HS-27A (cell line): ENCODE results near the gene ASPSCR1.

ENCODE experiments used
- DNase-seq: peaks from one replicate; pipeline ENCODE4 v3.0.0-alpha.2; 2012; ENCODE audit warnings: low read depth, missing footprints

ASPSCR1 gene

DNA sequence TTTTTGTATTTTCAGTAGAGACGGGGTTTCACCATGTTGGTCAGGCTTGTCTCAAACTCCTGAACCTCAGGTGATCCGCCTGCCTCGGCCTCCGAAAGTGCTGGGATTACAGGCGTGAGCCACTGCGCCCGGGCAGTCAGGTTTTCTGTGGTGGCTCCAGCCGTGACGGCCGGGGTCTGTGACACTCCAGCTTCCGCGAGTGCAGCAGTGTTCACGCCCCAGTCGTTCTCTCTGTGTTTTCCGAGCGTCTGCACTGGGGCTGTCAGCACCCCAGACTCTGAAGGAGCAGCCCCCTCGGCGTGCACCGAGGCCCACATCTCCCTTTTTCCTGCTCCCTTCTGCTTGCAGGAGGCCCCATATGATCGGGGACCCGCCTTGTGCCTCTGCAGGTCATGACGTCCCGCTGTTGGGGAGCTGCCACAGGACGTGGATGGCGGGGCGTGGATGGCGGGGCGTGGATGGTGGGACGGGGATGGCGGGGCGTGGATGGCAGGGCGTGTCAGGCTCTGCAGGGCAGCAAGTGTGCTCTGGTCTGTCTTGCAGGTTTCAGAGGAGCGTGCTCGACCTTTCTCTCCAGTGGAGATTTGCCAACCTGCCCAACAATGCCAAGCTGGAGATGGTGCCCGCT, 5.7 kb downstream of the ASPSCR1 start:
- no peak for DNase-seq

DNA sequence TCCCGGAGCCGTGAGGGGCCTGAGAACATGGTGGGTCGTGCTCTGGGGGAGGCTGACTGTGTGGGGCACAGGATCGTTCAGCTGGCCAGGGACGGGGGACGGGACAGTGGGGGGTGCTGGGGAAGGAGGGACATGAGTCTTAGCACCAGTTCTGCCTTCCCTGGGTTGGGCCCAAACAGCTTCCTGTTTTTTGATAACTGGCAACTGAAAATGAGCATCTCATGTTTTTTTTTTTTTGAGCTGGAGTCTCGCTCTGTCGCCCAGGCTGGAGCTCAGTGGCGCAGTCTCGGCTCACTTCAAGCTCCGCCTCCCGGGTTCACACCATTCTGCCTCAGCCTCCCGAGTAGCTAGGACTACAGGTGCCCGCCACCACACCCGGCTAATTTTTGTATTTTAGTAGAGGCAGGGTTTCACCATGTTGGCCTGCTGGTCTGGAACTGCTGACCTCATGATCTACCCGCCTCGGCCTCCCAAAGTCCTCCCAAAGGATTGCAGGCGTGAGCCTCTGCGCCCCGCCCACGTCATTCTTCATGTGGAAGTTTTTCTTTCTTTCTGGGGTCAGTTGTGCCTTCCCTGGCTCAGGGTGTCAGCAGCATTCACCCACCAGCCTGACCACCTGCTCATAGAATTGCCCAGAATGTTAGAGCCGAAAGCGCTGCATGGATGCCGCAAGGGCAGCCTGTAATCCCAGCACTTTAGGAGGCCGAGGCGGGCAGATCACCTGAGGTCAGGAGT, 6.4 kb downstream of the ASPSCR1 start:
- DNase-seq, result no peak

DNA sequence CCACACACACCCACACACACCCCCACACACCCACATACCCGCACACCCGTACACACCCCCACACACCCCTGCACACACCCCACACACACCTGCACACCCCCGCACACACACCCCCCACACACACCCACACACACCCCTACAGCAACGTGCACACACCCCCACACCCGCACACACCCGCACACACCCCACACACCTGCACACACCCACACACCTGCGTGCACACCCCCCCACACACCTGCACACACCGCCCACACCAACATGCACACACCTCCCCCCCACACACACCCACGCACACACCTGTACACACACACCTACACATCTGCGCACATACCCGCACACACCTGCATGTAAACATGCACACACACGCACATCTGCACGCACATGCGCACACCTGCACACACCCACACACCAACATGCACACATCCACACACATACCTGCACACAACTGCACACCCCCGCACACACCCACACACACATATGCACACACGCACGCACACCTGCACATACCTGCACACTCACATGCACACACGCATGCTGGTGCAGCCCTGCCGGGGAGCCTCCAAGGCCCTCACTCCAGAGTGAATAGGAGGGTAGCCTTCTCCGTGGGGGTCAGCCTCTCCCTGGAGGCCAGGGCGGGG, 7.5 kb downstream of the ASPSCR1 start:
- DNase-seq, result no peak

DNA sequence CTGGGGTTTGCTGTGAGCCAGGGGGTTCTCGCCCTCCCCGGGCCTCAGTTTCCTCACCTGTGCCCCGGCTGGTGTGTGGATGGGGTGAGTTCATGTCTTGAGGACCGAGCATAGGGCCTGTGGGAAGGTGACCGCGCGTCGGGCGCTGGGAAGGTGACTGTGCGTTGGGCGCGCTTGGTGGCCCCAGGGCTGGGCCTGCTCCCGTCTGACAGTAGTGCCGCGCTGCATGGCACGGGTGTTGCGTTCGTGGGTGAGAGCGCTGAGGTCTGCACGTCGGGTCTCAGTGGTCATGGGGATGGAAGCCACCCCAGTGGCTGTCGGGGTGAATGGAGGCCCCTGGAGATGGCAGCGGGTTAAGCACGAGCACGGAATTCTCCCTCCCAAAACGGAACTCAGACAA, 9.2 kb downstream of the ASPSCR1 start:
- no peak for DNase-seq

DNA sequence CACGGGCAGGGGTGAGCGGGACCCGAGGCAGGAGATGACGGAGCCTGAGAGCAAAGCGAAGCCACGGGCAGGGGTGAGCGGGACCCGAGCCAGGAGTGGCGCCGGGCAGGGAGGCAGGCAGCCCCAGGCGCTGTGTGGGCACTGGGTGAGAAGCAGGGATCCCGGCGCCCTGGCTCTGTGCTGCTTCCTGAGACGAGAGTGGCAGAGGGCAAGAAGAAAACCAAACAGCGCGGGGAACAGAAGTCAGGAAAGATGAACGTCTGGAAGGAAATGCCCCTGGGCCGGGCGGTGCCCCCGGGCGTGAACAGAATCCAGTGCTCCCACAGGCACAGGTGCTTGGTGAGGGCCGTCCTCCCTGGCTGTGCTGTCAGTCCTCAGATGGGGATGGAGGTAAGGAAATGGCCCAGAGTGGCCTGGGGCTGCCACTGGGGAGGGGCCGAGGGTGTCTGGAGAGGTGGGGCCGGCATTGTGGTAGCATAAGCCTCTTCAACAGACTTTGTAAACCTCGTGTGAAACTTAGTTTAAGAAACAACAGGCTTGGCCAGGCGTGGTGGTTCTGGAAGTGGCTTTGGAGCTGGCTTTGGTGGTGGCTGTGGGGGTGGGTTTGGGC, 9.8 kb downstream of the ASPSCR1 start:
- DNase-seq, result no peak

DNA sequence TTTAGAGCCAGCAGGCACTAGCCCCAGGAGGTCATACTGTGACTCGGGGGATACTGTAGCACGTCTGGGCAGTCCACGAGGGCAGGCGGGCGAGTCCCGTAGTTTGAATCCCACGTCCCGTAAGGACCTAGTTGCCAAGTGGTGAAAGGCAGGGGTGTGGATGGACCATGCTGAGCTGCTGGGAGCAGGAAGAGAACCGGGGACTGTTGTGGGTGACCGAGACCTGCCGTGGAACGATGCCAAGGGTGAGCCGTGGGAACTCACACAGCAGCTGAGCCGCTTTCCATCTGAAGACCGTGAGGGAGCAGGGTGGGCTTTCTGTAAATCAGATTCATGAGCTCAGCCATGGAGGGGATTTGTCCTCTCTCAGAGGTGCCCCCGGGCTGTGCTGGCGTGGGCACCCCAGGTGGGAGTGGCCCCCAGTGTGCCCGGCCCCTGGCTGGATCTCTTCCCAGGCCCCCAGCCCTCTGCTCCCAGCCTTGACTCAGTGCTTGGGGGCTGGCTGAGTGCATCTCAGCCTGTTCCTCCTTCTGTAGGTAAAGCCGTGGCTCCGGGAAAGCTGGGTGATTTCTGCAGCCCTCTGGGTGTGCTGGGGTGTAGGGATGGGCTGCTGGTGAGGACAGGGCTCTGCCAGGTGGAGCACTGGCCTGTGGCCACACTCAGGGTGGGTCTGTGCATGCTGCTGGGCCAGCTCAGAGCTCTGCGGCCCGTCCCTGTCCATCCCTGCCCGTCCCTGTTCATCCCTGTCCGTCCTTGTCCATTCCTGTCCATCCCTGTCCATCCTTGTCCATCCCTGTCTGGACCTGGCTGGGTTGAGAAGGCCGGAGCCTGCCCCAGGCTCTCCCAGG, 13.6 kb downstream of the ASPSCR1 start:
- DNase-seq, result no peak

DNA sequence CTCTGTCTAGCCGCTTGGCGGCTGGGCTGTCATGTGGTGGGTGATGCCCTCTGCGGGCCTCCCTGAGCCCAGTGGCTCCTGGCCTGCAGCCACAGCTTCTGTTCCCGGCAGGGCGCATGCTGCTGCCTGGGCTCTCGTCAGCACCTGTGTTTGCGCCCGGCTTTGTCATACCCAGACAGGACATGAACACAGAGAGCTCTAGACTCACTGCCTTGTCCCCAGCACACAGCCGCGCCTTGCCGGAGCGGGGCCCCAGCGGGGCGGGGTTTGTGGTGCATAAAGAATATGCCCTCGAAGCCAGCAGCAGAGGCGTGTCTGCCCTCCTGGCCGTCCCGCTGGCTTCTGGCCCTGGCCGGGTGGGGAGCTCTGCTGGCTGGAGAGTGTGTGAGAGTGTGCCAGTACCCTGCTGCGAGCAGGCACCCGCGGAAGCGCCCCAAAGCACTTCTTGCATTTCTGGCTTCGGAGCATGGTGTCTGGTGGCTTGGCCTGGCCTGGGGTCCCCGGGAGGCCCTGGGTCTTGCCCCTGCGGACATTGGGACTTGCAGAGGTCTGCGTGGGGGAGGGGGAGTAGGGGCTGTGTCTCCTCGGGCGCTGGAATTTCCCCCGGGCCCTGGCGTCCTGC, 14.4 kb downstream of the ASPSCR1 start:
- DNase-seq, result no peak

DNA sequence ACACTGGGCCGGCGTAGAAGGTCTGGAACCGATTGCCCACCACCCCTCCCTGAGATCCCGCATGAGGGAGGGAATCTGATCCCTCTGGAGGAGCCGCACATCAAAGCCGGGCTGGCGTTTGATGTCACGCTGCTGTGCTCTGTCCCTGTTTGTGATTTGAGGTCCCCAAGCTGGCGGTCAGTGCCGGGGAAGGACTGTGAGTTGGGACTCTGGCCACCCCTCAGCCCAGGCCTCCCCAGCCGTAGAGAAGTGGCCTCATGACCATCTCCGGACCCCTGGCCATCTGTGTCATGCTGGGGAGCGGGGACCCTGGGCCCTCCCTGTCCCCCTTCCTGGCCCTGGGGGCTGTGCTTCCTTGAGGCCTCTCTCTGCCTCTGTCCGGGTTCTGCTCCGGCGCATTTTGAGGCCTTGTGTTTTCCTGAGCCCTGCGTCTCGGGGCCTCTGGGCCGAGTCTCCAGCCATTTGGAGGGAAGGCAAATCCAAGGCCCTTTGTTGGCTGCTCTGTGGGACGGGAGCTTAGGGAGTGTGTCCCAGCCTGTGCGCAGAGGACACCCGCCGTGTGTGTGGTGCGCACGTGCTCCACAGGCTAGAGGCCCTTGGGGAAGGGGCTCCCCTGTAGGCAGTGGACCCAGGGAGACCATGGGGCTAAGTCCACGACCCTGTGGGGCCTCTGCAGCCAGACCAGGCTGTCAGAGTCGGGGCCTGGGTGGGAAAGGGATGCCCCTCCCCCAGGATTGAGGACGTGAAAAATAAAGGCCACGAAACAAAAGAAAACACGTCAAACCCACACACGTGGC, 15.1 kb downstream of the ASPSCR1 start:
- DNase-seq, result no peak

DNA sequence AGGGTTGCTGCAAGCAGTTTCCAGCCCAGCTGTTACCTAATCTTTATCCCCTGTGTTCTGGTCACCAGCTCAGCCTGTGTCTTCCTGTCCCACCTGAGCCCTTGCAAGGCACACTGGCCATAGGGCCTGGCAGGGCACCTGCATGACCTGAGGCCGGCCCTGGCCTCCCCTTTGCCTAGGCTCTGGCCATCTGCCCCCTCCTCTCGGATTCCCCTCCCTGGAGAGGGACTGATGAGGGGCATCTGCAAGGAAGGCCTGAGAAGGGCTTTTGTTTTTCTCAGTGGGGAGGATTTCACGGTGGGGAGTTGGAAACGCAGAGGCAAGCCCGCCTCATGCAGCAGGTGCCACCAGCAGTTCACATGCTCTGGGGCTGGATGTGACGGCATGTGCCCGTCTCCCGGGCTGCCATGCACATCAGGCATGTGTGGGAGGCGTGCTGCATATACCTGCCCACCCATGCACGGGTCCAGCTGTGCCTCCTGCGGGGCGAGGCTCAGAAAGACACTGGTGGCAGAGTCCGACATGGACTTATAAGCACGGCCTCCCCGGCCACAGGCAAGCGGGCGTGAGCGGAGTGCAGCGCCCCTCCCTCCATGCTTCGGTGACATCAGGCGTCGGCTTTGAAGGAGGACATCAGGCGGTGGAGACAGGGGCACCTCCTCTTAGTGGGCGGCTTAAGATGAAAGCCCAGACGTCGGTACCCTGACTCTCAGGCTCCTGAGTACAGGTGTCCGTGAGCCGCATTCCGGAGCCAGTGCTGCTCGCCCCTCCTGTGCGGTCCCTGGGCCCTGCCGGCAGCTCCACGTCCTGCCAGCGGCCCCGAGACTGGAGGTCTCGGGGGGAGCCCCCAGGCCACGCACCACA, 16.5 kb downstream of the ASPSCR1 start:
- no peak for DNase-seq

DNA sequence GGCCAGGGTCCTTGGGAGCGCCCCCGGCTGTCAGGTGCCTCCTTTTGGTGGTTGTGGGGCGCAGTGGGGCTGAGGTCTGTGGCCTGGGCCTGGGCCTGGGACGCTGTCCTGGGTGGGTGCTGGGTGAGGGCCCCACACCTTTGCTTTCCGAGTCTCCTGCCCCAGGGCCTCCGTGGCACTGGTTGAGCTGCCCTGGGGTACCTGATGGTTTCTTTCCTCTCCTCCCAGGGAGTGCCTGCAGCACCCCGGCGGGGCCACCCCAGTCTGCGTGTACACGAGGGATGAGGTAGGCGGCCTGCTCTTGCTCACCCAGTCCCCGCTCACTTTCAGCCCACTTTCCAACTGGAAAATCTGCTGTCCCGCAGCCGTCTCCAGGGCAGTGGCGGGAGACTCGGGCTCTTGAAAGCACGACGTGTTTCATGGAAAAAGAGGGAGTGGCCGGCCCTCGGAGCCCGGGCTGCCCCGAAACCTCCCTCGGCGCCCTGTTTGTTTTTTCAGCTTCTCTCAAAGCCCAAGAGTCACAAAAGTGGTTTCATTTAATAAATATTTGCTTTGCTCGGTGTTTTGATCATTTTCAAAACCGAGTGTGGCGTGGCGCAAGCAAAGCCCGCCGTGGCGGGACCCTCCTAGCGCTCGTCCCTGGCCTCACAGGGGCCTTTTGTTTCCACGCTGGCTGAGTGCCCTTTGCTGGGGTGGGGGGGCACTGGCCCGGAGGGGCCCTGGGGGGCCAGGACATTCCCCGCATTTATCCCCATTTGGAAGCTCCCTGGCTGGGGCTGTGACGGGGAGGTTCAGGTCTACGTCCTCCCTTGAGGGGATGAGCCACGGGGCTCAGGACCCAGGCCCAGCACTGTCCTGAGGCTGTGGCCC, 17.4 kb downstream of the ASPSCR1 start:
- DNase-seq, result no peak

DNA sequence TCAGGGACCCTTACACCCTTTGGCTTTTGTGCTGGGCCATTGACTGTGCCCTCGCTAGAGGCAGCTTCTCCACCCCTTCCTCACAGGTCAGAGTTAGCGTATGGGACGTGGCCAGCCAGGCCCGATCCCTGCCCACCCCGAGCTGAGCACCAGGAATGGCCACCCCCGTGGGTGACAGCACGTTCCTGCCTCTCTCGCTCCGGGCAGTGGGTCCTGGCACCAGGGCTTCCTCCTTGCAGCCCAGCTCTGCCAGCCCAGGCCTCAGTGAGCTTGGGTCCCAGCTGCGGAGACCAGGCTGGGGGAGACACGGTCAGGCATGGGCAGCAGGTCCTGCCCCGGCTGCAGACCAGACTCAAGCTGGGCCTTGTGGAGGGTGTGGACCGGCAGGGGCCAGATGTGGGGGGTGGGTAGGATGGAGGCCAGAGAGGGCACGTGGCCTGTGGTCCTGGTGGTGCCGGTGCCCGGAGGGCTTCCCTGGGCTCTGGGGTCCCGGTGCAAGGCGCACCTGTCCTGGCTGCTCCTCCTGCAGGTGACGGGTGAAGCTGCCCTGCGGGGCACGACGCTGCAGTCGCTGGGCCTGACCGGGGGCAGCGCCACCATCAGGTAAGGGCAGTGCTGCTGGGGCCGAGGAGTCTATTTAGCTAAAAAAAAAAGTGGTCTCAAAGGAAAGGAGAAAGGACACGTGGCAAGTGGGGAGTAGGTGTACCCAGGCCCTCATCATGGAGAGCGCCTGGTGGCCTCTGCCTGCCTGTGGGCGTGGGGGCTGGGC, 18.2 kb downstream of the ASPSCR1 start:
- DNase-seq, result no peak

DNA sequence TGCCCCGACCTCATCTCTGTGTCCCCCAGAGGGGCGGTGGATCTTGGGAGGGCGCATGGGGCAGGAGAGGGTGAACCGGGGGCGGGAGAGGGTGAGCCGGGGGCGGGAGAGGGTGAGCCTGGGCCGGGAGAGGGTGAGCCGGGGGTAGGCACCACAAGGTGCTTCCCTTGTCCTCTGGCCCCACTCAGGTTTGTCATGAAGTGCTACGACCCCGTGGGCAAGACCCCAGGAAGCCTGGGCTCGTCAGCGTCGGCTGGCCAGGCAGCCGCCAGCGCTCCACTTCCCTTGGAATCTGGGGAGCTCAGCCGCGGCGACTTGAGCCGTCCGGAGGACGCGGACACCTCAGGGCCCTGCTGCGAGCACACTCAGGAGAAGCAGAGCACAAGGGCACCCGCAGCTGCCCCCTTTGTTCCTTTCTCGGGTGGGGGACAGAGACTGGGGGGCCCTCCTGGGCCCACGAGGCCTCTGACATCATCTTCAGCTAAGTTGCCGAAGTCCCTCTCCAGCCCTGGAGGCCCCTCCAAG, 18.9 kb downstream of the ASPSCR1 start:
- DNase-seq, result no peak

DNA sequence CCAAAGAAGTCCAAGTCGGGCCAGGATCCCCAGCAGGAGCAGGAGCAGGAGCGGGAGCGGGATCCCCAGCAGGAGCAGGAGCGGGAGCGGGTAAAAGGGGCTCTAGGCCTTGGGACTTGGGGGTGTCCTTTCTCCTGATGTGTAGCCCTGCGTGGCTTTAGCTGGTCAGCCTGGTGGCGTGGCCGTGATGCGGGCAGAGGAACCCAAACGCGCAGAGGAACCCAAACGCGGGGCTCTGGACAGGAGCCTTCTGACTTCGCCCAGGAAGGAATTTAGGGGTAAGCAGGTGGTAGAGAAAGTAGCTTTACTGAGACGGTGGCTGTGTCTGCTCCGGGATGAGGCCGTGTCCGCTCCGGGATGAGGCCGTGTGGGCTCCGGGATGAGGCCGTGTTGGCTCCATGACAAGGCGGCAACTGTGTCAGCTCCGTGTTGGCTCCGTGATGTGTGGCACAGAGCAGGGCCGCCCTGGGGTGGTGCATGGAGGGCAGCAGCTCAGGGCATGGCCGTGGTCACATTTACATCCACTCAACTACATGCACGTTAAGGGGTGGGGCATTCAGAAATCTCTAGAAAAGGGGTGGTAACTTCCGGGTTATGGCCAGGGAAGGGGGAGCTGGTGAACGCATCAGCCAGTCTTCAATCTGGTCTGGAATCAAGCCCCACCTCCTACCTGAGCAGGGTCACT, 19.5 kb downstream of the ASPSCR1 start:
- DNase-seq, result no peak

DNA sequence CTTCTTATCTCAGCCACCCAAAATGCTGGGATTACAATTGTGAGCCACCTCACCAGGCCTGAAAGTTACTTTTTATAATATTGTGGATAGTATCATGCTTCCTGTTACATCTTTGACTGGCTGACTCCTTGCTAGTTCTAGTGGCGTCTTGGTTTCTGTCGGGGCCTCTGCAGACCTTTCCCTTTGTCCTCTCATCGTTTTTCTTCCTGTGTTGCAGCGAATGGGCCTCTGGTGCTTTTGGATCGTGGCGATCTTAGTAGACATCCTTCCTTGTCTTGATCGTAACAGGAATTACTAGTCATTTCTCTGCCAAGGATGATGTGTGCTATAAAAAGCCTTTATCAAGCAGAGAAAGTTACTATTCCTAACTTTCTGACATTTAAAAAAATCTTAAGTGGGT, 20.8 kb downstream of the ASPSCR1 start:
- no peak for DNase-seq

DNA sequence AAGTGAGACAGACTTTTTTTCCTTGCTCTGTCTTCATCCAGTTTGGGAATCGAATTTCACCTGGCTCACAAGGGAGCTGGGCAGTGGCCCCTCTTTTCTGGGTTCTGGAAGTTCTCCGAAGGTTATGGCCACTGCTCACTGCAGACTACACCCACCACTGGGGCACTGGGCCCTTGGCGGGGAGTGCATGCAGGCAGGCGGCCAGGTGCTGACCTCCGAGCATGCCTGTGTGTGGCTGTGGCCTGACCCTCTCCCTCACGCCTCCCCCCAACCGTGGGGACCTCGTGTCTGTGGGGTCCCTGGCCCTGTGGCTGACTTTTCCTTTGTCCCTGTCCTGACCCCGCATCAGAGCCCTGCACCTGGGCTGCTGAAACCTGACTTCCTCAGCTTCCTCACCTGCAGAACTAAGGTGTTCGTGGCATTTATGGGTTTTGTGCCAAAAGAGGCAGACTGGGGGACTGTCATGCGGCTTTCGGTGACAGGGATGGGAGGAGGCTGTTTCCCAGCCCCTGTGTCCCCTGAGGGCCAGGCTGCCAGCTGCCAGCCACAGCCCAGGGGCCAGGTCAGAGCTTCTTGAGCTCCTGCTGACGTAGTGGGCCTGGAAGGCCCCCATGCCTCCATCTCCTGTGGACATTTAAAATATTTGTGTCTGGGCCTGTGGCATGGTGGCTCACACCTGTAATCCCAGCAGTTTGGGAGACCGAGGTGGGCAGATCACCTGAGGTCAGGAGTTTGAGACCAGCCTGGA, 21.4 kb downstream of the ASPSCR1 start:
- DNase-seq, result no peak

DNA sequence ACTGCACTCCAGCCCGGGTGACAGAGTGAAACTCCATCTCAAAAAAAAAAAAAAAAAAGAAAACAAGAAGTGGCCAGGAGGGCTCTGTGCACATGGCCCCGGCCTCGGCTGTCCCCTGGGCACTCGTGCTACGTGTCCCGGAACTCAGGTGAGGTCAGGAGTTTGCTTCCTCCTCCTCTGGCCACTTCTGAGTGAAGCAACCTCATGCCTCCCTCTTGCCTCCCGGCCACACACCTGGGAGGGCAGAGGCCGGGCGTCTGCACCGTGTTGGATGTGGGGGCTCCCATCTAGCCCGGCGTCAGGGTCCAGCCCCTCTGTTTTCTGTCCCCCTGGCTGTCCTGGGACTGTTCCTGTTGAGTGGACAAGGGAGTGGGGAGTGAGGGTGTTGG, 22.2 kb downstream of the ASPSCR1 start:
- no peak for DNase-seq
